Peyer's patch (tissue), 4 donors: ENCODE results near the gene ANO10. TPM values are rescaled to one million over a fixed set of nuclear protein-coding genes. Genes with fewer than 3 reads are reported as not detected.

Experiments
- DNase-seq, 3 donors: peaks; one replicate each; pipeline ENCODE4 v3.0.0-alpha.2; 2017 to 2019
- H3K27ac ChIP-seq, 4 donors: fragments of 200-600 bp; sonication (generic); one replicate each; pipeline ENCODE4 v1.5.1; 2016 to 2019
- H3K27me3 ChIP-seq, 2 donors: fragments of 200-600 bp; sonication (generic); one replicate each; pipeline ENCODE4 v1.5.1; 2019
- H3K36me3 ChIP-seq, 3 donors: fragments of 200-600 bp; sonication (generic); one replicate each; pipeline ENCODE4 v1.5.1; 2016 to 2019
- H3K4me1 ChIP-seq, 4 donors: fragments of 200-600 bp; sonication (generic); one replicate each; pipeline ENCODE4 v1.5.1; 2016 to 2019
- H3K4me3 ChIP-seq, 4 donors: fragments of 200-600 bp; sonication (generic); 1 replicate in 3 of 4; 2 replicates in 1 of 4; pipeline ENCODE4 v1.5.1; 2016 to 2019; ENCODE audit warnings: mild to moderate bottlenecking in 1 of 4
- H3K9me3 ChIP-seq, 4 donors: fragments of 200-600 bp; sonication (generic); one replicate each; pipeline ENCODE4 v1.5.1; 2016 to 2019; ENCODE audit warnings: mild to moderate bottlenecking in 1 of 4
- CTCF ChIP-seq, 6 experiments: fragments of 450-650 bp in 4 of 6; fragments of 200-600 bp in 2 of 6; sonication (generic) in 1 of 6; IDR thresholded peaks; one replicate each; pipeline ENCODE4 v1.5.1; 2017 to 2019; ENCODE audit warnings: antibody characterized with exemption in 6 of 6, mild to moderate bottlenecking in 3 of 6, moderate library complexity in 1 of 6
- POLR2A ChIP-seq, 2 donors: fragments of 450-650 bp; IDR thresholded peaks; one replicate each; pipeline ENCODE4 v1.5.1; 2017; ENCODE audit warnings: antibody characterized with exemption in 2 of 2, mild to moderate bottlenecking in 2 of 2, moderate library complexity in 2 of 2
- total RNA-seq, 4 donors: library from RNA; depleted of rRNA; stranded (reverse); fragments of >200 nt; gene quantifications; one replicate each; pipeline ENCODE4 v1.1.0, GENCODE V29; 2016

Gene ANO10
- total RNA-seq, 4 donors from 2014 or later, result 33.8 to 110 (median 70.0) TPM

GRCh38 chr3:43353393-43353792 lies 268.4 kb downstream of the ANO10 start:
- H3K4me1 ChIP-seq, result no peaks in the 10 kb centered on the region
- H3K9me3 ChIP-seq, result peaks cover 0 to 23% (median 4%) of the 10 kb centered on the region in 4 donors
- H3K27me3 ChIP-seq, result no peaks in the 10 kb centered on the region
- H3K27ac ChIP-seq, result no peak overlapping the region
- TF ChIP-seq CTCF (IDR thresholded peaks at IDR 0.05) (no peak), POLR2A (IDR thresholded peaks at IDR 0.05) (no peak)
- DNase-seq, result no peak
- no peak overlapping the region for H3K4me3 ChIP-seq
- peaks cover 0 to 20% (median 0%) of the 10 kb centered on the region in 3 donors for H3K36me3 ChIP-seq

- TF ChIP-seq CTCF (IDR thresholded peaks at IDR 0.05), result no peak
- TF ChIP-seq POLR2A (IDR thresholded peaks at IDR 0.05), result no peak
- H3K27ac ChIP-seq, result no peak overlapping the region
- H3K9me3 ChIP-seq, result peaks cover 0 to 15% (median 2%) of the 10 kb centered on the region in 4 donors
- H3K27me3 ChIP-seq, result no peaks in the 10 kb centered on the region
- no peak overlapping the region for H3K4me3 ChIP-seq
- H3K36me3 ChIP-seq, result peaks cover 0 to 57% (median 0%) of the 10 kb centered on the region in 3 donors
- DNase-seq, result no peak
- H3K4me1 ChIP-seq, result no peaks in the 10 kb centered on the region
These were observed 272.1 kb downstream of the ANO10 start for GRCh38 chr3:43349716-43350115.

- TF ChIP-seq CTCF (IDR thresholded peaks at IDR 0.05), result no peak
- no peak overlapping the region for H3K27ac ChIP-seq
- H3K4me3 ChIP-seq, result no peak overlapping the region
- DNase-seq, result no peak
- peaks cover 0 to 64% (median 0%) of the 10 kb centered on the region in 3 donors for H3K36me3 ChIP-seq
- H3K4me1 ChIP-seq, result no peaks in the 10 kb centered on the region
- H3K9me3 ChIP-seq, result peaks cover 0 to 10% (median 2%) of the 10 kb centered on the region in 4 donors
- no peaks in the 10 kb centered on the region for H3K27me3 ChIP-seq
These were observed 272.8 kb downstream of the ANO10 start for GRCh38 chr3:43348852-43349574.

- DNase-seq, result no peak
- Histone ChIP-seq H3K27me3 (no peaks in the 10 kb centered on the region), H3K9me3 (peaks cover 0 to 4% (median 2%) of the 10 kb centered on the region in 4 donors), H3K27ac (peak overlapping the region in 2 of 4 donors; percentile 66 to 80), H3K4me1 (no peaks in the 10 kb centered on the region), H3K4me3 (no peak overlapping the region), H3K36me3 (peaks cover 0 to 71% (median 0%) of the 10 kb centered on the region in 3 donors)
- TF ChIP-seq CTCF (IDR thresholded peaks at IDR 0.05) (no peak), POLR2A (IDR thresholded peaks at IDR 0.05) (no peak)
These were observed 273.5 kb downstream of the ANO10 start for GRCh38 chr3:43348350-43348749.

- H3K36me3 ChIP-seq, result peaks cover 0 to 75% (median 0%) of the 10 kb centered on the region in 3 donors
- H3K4me1 ChIP-seq, result no peaks in the 10 kb centered on the region
- H3K27ac ChIP-seq, result peak overlapping the region; percentile 58 to 80 (median 64)
- TF ChIP-seq CTCF (IDR thresholded peaks at IDR 0.05) (no peak), POLR2A (IDR thresholded peaks at IDR 0.05) (no peak)
- DNase-seq, result no peak
- peaks cover 0 to under 1% (median under 1%) of the 10 kb centered on the region in 4 donors for H3K9me3 ChIP-seq
- H3K27me3 ChIP-seq, result no peaks in the 10 kb centered on the region
- H3K4me3 ChIP-seq, result no peak overlapping the region
These were observed 274.0 kb downstream of the ANO10 start for GRCh38 chr3:43347774-43348173.
